Activated T-helper 17 cell treated with anti-CD3 and anti-CD28 coated beads, Interleukin-2, amount 50 U/mL, for 72 hours (primary cell): ENCODE results near the gene ATP2A3. TPM values are rescaled to one million over a fixed set of nuclear protein-coding genes. Genes with fewer than 3 reads are reported as not detected.

Experiments used
- ATAC-seq: fragments of 150-1000 bp; cut with Tn5 transposase; replicated peaks from 2 replicates; pipeline ENCODE4 v1.10.0; 2021; ENCODE audit warnings: mild to moderate bottlenecking, moderate library complexity
- H3K27ac Mint-ChIP-seq: one replicate; pipeline ENCODE4 v1.8.0; 2022; ENCODE audit warnings: mixed read lengths
- H3K27me3 Mint-ChIP-seq: one replicate; pipeline ENCODE4 v1.8.0; 2022; ENCODE audit warnings: mixed read lengths
- H3K36me3 Mint-ChIP-seq: one replicate; pipeline ENCODE4 v1.8.0; 2022; ENCODE audit warnings: low read depth, mild to moderate bottlenecking, mixed read lengths
- H3K4me1 Mint-ChIP-seq: one replicate; pipeline ENCODE4 v1.8.0; 2022; ENCODE audit warnings: mixed read lengths
- H3K4me3 Mint-ChIP-seq: one replicate; pipeline ENCODE4 v1.8.0; 2022; ENCODE audit warnings: mild to moderate bottlenecking, mixed read lengths
- H3K9me3 Mint-ChIP-seq: one replicate; pipeline ENCODE4 v1.8.0; 2022; ENCODE audit warnings: mixed read lengths
- total RNA-seq, 2 donors: library from RNA; stranded (reverse); gene quantifications; one replicate each; pipeline ENCODE4 v1.2.3, GENCODE V29; 2022

Gene ATP2A3
- total RNA-seq: 100 to 1,000 TPM in 1 of 2 donors, 10 to 100 TPM in 1; 81.5 to 153 TPM

DNA sequence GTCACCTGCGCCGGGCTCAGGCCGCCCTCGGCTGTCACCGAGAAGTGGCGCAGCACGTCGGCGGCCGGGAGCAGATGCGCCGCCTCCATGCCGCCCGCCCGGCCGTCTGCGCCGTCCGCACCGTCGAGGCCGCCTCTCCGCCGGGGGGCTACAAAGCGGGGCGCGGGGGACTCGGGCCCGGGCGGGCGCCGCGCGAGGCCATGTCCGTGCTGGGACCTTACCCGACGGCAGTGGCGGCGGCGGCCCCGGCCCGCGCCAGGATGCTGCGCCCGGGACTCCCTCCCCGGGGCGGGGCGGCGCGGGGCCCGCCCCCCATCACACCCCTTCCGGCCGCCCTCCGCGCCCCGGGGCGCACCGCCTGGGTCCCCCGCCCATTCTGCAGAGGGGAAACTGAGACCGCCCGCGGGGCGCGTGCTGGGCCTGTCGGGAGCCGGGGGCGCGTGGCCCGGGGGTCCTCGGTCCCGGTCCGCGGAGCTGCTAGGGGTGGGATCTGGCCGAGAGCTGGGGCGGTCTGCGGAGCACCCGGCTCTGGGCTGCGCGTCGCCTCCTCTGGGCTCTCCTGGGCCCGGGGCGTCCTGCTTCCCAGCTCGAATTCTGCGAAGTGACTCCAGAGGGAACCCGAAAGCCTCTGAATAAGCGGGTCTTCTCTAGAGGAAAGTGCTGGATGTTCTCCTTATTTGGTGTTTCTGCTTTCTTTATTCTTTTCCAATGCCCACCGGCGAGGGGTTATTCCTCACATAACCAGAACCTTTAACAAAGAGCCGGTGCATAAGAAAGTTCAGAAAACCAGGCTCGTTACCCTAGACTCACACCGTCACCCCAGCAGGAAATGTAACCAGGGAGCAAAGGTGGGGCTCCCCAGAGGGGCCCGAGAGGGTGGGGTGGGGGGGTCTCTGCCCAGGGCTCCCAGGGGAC lies at the start of gene ATP2A3:
TSS of gene ATP2A3 (minus strand) at position 235 of the 915 bp plus-strand sequence. CDS start at position 89, 146 bp downstream.
- H3K27me3 Mint-ChIP-seq: no peaks in the 10 kb centered on the region
- no peaks in the 10 kb centered on the region for H3K9me3 Mint-ChIP-seq
- peak within 1 kb of the TSS; percentile 97 for H3K4me3 Mint-ChIP-seq
- peak; percentile 84 for ATAC-seq
- H3K27ac Mint-ChIP-seq: peak within 1 kb of the TSS; percentile 92
- H3K36me3 Mint-ChIP-seq: peaks cover 15% of the 10 kb centered on the region
- peaks cover 23% of the 10 kb centered on the region for H3K4me1 Mint-ChIP-seq

DNA sequence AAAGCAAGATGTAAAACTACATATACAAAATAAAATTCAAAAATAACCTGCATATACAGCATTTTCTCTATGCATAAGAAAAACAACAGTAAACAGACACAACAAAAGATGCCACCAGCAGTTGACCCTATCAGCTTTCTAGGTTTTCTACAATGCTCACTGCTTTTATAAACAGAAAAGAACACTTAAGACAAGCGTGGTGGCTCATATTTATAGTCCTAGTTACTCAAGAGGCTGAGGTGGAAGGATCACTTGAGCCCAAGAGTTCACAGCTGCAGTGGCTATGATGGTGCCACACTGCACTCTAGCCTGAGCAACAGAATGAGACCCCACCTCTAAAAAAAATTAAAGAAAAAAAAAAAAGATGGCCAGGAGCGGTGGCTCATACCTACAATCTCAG lies 46.5 kb upstream of the ATP2A3 start:
- no peak overlapping the region for H3K4me3 Mint-ChIP-seq
- H3K27me3 Mint-ChIP-seq: no peaks in the 10 kb centered on the region
- no peaks in the 10 kb centered on the region for H3K4me1 Mint-ChIP-seq
- no peak overlapping the region for H3K27ac Mint-ChIP-seq
- ATAC-seq: no peak
- H3K9me3 Mint-ChIP-seq: no peaks in the 10 kb centered on the region
- H3K36me3 Mint-ChIP-seq: peaks cover 99% of the 10 kb centered on the region

DNA sequence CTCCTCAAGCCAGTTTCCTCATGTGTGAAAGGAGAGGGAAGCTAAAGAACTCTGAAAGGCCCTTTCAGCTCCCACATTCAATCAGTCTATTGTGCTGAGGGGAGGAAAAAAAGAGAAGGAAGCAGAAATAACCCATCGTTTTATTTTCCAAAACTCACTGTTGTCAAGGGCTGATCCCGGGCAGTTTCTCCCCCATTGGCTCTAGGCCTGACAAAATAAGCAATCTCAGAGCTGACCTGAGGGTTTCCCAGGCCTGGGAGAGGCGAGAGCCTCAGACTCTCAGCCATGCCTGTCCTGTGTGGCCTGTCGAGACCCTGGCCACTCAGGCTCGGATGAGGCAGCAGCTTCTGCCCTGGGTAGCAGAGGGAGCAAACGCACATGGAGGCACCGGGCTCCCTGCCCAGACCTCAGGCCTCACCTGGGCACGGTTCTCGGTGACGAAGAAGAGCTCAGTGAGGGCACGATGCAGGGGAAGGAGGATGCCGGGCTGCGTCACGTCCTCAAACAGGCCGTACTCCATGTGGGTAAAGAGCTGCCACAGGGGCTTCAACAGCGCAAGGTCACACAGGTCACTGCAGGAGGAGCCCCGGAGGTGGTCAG lies 45.0 kb upstream of the ATP2A3 start:
- Mint-ChIP-seq H3K36me3 (peaks cover 87% of the 10 kb centered on the region), H3K4me3 (no peak overlapping the region)

DNA sequence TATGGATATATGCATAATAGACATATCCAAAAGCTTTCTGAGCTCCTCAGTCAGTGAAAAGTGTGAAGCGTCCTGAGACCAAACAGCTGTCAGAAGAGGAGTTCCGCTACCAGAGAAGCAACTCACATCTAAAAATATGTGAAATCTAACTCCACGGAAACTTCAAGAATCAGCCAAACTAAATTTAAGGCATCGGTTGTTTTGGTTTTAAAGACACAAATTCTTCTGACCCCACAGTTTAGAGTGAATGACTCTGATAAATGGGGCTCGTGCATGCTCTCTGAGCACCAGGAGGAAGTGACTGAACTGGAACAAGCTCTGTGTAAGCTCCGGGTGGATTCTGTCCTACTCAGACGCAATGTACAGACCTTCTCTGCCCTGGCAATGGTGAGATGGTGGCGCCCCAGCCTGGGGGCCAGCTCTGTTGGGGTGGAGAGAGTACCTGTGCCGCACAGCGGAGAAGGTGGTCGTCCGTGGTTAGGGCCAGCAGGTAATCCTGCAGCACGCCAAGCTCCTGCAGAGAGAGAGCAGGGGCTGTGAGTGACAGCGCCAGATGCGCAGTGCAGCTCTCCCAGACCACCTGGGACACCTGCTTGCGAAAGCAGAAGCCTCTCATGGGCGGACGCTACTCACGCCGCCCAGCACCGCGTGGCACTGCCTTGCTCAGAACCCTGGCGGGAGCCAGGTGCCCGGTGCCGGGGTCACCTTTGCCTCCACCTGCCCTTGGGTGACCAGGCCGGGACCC lies 44.4 kb upstream of the ATP2A3 start:
- no peaks in the 10 kb centered on the region for H3K27me3 Mint-ChIP-seq
- H3K36me3 Mint-ChIP-seq: peaks cover 81% of the 10 kb centered on the region
- ATAC-seq: no peak
- no peak overlapping the region for H3K27ac Mint-ChIP-seq
- H3K4me1 Mint-ChIP-seq: no peaks in the 10 kb centered on the region
- H3K9me3 Mint-ChIP-seq: no peaks in the 10 kb centered on the region
- H3K4me3 Mint-ChIP-seq: no peak overlapping the region

More for the DNA sequence above, 45.0 kb upstream of the ATP2A3 start:
- Mint-ChIP-seq H3K27ac (no peak overlapping the region), H3K27me3 (no peaks in the 10 kb centered on the region), H3K4me1 (no peaks in the 10 kb centered on the region), H3K9me3 (no peaks in the 10 kb centered on the region)
- ATAC-seq: no peak

DNA sequence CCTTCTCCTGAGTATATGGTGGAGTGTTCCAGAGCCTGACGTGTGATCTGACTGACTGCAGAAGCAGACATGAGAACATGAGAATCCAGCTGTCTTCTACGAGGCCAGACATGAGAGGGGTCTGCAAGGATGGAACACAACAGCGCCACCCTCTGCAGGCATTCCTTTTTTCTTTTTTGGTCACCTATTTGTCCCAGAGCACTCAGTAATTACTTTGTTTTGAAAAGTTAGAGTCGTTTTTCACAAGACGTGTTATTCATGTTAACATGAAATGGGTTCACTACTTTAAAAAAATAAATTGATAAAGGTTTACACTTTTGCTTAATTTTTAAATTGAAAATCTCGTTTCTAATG lies 43.8 kb upstream of the ATP2A3 start:
- ATAC-seq: no peak
- H3K9me3 Mint-ChIP-seq: no peaks in the 10 kb centered on the region
- no peak overlapping the region for H3K4me3 Mint-ChIP-seq
- H3K4me1 Mint-ChIP-seq: no peaks in the 10 kb centered on the region
- no peaks in the 10 kb centered on the region for H3K27me3 Mint-ChIP-seq
- no peak overlapping the region for H3K27ac Mint-ChIP-seq
- H3K36me3 Mint-ChIP-seq: peaks cover 75% of the 10 kb centered on the region

DNA sequence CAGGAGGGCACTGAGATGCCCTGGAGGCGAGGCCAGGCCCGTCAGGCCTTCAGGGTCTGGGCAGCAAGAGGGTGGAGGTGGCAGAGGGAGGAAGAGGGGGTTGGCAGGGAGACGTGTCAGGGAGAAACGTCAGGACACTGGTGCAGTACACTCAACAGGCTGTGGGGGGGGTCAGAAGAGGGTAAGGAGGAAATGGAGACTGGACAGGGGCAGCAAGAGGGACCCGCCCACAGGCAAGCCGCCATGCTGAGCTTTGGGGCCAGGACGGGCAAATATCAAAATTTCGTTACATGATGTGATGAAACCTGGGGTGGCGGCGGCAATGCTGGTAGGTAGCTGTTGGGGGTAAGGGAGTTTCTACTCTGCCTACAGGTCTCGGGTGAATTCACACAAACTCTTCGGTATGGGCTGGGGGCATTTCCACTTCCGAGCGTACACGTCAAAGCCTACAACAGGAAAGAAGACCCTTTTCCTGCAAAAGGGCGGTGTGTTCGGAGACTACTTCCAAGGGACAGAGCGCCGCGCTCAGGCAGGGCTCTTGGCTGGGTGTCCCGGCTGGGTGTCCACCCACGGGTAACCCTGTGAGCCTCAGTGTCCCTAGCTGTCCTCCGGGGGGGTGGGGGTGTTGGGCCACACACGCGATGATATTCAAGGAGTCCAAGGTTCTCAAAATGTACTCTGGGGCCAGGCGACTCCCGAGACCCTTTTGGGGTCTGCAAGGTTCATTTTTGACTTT lies 43.3 kb upstream of the ATP2A3 start:
- Mint-ChIP-seq H3K36me3 (peaks cover 70% of the 10 kb centered on the region), H3K4me3 (no peak overlapping the region), H3K4me1 (no peaks in the 10 kb centered on the region), H3K27me3 (no peaks in the 10 kb centered on the region), H3K27ac (no peak overlapping the region), H3K9me3 (no peaks in the 10 kb centered on the region)
- no peak for ATAC-seq

DNA sequence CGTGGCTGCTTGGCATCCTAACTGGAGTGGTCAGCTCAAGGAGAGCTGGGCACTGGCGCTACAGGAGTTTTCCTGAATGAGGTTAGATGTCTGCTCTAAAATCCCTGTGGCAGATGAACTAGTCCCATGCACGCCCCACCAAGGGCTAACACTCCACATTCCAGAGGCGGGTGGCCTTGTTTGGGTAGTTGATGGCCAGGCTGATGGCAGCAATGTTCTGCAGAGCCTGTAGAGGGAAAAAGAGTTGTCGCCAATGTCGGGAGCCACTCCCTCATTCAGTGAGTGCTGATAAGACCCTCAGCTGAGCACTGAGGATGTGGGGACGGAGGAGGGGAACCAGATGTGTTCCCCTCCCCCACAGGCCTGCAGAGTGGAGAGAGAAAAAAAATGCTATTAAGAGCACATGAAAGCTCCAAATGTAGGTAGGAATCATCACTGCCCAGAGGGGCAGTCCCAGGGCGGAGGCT lies 42.5 kb upstream of the ATP2A3 start:
- no peak for ATAC-seq
- Mint-ChIP-seq H3K36me3 (peaks cover 62% of the 10 kb centered on the region), H3K27ac (no peak overlapping the region), H3K27me3 (no peaks in the 10 kb centered on the region), H3K4me3 (no peak overlapping the region), H3K9me3 (no peaks in the 10 kb centered on the region), H3K4me1 (no peaks in the 10 kb centered on the region)

DNA sequence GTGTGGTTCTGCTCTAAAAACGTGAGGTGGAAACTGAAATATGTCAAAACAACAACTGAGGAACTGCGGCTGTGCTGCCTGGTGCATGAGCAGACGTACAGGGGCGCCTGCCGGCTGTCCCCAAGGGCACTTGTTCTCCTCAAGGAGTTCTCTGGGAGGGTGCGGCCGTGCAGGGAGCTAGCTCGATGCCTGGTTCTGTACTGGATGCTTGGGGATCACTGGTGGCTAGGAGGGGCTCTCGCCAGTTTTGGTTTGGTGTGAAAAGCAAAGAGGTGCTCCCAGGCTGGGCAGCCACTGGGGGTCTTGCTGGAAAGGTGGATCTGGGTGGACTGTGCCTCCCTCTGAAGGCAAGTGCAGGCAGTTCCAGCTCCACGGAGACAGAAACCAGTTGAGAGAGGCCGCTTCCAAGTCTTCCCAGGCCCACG lies 41.9 kb upstream of the ATP2A3 start:
- Mint-ChIP-seq H3K27me3 (no peaks in the 10 kb centered on the region), H3K9me3 (no peaks in the 10 kb centered on the region), H3K27ac (no peak overlapping the region), H3K36me3 (peaks cover 56% of the 10 kb centered on the region), H3K4me3 (no peak overlapping the region), H3K4me1 (no peaks in the 10 kb centered on the region)
- ATAC-seq: no peak

DNA sequence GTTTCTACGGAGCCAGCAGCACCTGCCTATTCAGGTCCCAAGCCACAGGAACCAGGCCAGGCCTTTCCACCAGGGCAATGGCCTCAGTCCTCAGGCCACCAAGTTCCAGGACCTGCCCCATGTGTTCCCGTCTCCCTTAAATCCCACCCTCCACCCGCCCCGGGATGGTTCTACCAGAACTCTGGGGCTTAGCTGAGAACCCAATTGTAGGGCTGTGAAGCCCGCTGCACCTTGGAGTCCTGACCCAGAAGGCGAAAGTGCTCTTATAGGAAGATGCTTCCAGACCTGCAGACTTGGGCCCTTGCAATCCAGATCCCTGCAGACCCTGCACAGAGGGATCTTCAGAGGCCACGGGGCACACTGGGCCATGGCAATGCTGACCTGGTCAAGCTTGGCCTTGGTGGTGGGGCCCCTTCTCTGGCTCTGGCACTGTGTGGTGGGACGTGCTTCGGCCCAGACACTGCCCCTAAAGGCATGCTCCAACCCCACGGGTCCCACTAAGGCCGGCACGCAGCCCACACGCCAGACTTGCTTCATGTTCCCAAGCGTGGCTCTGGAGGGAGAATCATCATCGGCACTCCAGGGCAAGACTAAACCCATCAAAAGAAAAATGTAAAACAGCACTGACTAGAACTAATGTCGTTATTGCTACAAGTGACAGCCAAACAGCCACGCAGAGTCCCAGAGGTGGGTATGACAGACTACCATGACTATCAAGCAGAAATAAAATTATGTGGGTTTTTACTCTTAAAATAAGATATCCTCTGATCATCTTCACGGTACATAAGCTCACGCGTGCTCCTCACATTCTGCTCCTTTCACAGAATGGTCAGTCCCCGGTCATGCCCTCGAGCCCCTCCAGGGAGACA lies 41.3 kb upstream of the ATP2A3 start:
- no peaks in the 10 kb centered on the region for H3K27me3 Mint-ChIP-seq
- ATAC-seq: no peak
- H3K36me3 Mint-ChIP-seq: peaks cover 50% of the 10 kb centered on the region
- H3K27ac Mint-ChIP-seq: no peak overlapping the region
- H3K4me1 Mint-ChIP-seq: no peaks in the 10 kb centered on the region
- H3K9me3 Mint-ChIP-seq: no peaks in the 10 kb centered on the region
- no peak overlapping the region for H3K4me3 Mint-ChIP-seq

DNA sequence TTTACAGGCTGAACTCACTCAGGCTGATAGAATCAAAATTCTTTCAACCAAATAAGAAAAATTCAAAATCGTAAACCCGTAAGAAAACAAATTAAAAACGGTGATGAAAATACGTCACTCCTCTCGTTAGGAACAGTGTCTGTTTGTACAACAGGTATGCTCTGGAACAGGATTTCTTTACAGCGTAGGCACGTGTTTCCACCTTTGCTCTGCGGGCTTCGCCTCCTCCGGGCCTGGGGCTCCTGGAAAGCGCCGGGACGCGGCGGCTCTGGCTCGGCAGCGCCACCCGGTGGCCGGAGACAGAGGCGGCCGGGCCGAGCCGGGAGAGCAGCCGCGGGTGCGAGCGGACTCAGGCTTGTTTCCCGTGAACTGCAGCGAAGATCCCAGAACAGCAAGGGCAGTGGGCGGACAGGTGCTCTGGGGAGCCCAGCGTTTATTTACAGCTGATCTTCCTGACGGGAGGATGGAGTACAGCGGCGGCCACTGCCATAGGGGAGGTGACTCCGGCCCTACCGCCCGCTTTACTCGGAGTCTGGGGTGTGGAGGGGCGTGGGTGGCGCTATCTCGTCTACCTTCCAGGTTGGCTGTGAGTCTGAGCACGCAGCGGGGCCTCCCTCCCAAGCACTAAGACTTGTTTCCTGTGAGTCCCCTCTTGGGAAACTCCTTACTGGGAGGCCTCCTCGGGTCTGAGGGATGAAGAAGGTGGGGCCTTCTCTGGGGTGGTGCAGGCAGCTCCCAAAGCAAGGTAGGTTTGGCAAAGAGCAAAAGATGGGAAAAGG lies 40.5 kb upstream of the ATP2A3 start:
- no peak overlapping the region for H3K4me3 Mint-ChIP-seq
- no peaks in the 10 kb centered on the region for H3K27me3 Mint-ChIP-seq
- H3K27ac Mint-ChIP-seq: no peak overlapping the region
- H3K4me1 Mint-ChIP-seq: no peaks in the 10 kb centered on the region
- no peaks in the 10 kb centered on the region for H3K9me3 Mint-ChIP-seq
- H3K36me3 Mint-ChIP-seq: peaks cover 42% of the 10 kb centered on the region
- ATAC-seq: peak; percentile 79

DNA sequence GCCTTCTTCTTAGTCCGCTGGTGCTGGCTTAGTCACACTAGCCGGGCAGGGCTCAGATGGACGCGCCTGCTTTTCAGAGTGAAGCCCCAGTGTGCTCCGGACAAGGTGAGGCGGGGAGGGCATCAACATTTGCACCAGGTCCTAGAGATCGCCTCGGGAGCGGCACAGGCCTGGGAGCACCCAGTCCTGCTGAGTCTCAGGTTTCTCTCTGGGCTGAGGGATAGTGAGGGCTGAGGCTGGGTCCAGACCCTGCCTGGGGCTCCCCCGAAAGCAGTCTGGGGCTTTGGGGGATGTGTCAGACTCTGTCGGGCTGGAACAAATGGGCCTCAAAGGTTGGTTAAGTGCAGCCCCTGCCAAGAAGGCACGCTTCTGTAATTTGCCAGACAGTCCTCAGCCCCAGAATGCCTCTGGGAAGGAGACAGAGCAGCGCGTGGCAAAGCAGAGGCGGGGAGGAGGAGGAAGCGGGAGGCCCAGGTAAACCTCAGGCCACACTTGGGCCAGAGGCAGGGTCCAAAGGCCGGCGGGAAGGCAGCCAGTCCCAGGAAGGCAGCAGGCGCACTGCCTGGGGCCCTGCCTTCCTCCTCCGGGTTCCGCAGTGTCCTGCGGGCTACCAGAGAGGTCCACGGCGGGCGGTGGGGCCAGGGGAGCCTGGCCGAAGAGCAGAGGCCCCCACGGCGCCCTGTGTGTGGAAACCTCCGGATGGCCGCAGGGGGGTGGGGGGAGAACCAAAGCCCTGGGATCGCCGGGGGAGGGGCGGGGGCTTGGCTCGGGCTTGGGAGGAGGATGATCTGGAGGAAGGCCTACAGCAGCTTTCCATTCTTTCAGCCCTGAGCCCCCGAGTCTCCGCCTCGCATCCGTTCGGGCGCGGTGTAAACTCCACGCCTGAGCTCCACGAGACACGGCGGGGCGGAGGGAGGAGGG lies 39.5 kb upstream of the ATP2A3 start:
- Mint-ChIP-seq H3K27ac (no peak overlapping the region), H3K27me3 (no peaks in the 10 kb centered on the region), H3K4me3 (no peak overlapping the region), H3K36me3 (peaks cover 32% of the 10 kb centered on the region), H3K9me3 (no peaks in the 10 kb centered on the region), H3K4me1 (no peaks in the 10 kb centered on the region)
- no peak for ATAC-seq

DNA sequence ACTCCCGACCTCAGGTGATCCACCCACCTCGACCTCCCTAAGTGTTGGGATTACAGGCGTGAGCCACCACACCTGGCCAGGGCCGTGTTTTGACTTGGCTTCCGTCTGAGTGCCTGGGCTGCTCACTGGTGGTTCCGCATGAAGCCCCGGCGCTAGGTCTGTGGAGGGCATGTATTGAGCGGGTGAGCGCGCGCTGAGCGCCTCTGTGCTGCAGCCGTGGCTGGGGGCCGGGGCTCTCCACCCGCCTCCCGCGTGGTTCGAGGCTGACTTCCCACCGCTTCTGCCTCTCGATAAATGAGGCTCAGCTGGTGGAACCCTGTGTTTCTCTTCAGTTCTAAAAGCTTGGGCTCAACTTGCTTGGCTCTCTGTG lies 38.9 kb upstream of the ATP2A3 start:
- Mint-ChIP-seq H3K4me3 (no peak overlapping the region), H3K27ac (no peak overlapping the region), H3K4me1 (no peaks in the 10 kb centered on the region), H3K9me3 (no peaks in the 10 kb centered on the region), H3K27me3 (no peaks in the 10 kb centered on the region), H3K36me3 (peaks cover 26% of the 10 kb centered on the region)
- no peak for ATAC-seq
